LoVo (cell line): ENCODE data around the gene FBXO31.
"Not testable (repeated sequence)": the region's sequence is repeated elsewhere in the genome, so short reads cannot be mapped to it uniquely, and the experiment has no call there.

Experiments used
- DNase-seq: peaks from one replicate; pipeline ENCODE4 v3.0.0-alpha.2; 2016; ENCODE audit warnings: low spot score

FBXO31 gene

GRCh38 chr16:87411375-87412271 is 28.0 kb upstream of the FBXO31 start:
- DNase-seq = no peak

DNA sequence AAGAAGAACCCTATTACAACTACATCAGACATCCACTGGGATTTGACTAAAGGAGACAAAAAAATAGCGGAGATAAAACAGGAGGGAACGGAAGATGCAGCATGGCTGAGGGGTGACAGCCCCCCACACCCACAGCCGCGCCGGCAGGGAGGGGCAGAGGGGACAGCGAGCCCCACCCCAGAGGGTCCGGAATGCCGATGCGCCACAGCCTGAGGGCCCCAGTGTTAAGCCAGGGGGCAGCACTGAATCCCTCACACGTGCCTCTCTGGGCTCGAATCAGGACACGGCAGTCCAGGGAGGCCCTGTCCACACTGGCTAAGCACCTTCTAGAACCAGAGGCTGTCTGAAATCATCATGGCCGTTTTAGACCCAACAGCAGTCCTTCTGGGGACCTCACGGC is 27.4 kb upstream of the FBXO31 start:
- DNase-seq = no peak

- DNase-seq = no peak
Observed at GRCh38 chr16:87410530-87410929, 27.0 kb upstream of the FBXO31 start.

DNA sequence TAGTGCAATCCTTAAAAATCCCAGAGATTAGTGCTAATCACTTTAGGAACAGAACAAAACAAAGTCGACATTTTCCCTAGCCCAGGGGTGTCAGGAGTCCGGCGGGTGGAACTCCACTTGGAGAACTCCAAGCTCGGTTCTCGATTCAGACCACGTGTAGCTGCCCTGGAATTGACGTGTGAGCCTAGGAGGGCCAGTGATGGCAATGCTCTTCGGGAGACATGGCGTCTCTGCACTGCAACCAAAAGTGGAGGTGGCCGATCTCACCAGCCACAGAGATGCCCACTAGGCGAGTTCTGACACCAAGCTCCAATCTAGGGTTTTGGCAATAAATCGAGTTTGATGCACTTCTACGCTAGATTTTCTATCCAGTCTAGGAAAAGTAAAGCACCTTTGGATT is 26.2 kb upstream of the FBXO31 start:
- no peak for DNase-seq

DNA sequence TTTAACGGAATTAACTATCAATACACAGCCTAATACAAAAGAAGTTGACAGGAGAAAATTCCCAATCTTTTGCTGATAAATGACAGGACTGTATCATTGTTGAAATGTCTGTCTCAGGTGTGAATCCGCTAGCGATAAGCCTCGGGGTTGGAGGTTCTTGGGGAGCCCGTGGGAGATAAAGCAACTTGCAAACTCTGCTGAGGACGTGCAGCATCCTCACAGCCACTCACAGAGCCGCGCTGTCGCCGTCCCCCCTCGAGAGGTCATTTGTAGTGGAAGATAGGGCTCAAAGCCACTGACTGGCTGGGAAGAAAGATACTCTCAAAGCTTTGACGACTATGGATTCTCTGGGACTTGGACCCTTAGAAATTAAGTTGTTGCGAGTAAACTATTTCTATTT is 25.6 kb upstream of the FBXO31 start:
- no peak for DNase-seq

DNA sequence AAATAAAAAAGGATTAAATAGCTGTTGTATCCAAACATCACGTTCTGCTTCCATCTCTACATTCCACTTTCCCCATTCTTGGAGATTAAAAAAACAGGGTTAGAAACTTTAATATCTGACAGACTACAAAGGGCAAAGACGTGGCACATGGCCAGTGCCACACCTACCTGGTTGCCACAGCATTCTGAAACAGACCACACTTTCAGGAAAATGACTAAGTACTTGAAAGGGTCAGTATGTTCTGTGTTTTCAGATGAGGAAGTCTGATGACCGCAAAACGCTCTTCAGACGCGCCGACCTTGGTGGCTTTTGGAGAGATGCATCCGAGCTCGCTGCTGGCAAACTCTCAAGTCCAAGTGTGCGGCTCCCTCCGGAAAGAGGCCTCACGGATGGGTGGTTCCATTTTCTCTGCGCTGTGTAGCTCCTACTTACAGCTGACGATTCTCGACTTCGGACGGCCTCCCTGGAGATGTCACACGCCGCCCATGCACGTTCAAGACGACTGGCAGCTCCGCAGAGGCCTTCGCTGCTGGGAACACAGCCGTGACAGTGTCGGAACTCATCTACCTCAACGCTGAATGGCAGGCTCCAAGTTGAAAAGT is 24.0 kb upstream of the FBXO31 start:
- DNase-seq = peak; percentile 90

- no peak for DNase-seq
Observed at GRCh38 chr16:87406495-87407088, 23.0 kb upstream of the FBXO31 start.

GRCh38 chr16:87404764-87405625 is 21.4 kb upstream of the FBXO31 start:
- DNase-seq = no peak

GRCh38 chr16:87395181-87395842 is 11.7 kb upstream of the FBXO31 start:
- no peak for DNase-seq

GRCh38 chr16:87393680-87394055 is 10.1 kb upstream of the FBXO31 start:
- no peak for DNase-seq

GRCh38 chr16:87392821-87393679 is 9.5 kb upstream of the FBXO31 start:
- DNase-seq = no peak

DNA sequence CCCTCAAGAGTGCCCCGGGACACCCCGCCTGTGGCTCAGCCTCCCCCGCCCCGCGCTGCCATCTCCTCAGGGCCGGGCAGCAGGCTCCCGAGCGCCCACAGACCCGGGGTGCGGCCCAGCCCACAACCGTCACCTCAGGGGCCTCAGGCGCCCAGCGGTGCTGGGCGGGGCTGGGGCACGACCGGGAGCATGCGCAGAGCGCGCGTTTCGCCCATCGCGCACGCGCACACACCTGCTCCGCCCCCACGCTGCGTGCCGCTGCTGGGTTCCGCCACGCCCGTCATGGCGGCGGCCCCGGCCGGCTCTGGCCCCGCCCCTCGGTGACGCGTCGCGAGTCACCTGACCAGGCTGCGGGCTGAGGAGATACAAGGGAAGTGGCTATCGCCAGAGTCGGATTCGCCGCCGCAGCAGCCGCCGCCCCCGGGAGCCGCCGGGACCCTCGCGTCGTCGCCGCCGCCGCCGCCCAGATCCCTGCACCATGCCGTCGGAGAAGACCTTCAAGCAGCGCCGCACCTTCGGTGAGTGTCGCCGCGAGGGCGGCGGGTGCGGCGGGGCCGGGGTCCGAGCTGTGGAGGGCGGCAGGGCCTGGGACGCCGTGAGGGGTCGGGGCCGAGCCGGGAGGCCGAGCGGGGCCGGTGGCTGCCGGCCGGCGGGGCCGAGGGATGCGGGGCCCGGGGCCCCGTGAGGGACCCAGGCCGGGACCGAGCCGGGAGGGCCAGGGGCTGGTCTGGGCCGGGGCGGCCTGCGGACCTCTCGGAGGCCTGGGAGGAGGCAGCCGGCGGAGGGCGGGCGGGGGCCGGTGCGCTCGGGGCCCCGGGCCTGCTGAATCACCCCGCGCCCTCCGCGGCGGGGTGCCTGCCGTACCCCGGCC is 8.6 kb upstream of the FBXO31 start, which contains the start of gene MAP1LC3B:
MAP1LC3B (plus strand) TSS at position 387 of the 871 bp plus-strand sequence; CDS start at position 479, 92 bp downstream.
- DNase-seq = peak; percentile 96

- DNase-seq = peak; percentile 40
Observed at GRCh38 chr16:87391324-87391949, 7.9 kb upstream of the FBXO31 start.

DNA sequence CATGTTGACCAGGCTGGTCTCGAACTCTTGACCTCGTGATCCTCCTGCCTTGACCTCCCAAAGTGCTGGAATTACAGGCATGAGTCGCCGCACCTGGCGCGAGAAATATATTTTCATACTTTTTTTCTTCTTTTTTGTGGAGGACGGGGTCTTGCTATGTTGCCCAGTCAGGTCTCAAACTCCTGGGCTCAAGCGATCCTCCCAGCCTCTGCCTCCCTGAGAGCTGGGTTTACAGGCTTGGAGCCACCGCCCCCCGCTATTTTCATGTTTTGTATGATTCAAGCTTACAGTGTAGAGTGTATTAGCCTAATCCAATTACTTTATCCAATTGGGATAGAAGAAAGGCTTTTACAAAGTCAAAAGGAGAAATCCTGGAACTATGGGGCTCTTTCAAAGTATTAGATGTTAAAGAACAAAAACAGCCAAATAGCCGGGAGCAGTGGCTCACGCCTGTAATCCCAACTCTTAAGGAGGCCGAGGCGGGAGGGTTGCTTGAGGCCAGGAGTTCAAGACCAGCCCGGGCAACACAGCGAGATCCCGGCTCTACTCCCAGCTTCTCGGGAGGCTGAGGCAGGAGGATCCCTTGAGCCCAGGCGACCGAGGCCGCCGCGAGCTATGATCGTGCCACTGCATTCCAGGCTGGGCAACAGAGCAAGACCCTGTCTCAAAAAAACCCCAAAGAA is 7.2 kb upstream of the FBXO31 start:
- no peak for DNase-seq

DNA sequence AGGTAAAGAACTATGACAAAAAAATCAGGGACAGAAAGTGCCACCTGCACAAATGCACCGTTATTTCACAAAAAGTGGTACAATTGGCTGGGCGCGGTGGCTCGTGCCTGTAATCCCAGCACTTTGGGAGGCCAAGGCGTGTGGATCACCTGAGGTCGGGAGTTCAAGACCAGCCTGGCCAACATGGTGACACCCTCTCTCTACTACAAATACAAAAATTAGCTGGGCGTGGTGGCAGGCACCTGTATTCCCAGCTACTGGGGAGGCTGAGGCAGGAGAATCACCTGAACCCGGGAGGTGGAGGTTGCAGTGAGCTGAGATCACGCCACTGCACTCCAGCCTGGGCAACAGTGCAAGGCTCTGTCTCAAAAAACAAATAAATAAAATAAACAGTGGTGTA is 6.3 kb upstream of the FBXO31 start:
- not testable (repeated sequence) for DNase-seq

DNA sequence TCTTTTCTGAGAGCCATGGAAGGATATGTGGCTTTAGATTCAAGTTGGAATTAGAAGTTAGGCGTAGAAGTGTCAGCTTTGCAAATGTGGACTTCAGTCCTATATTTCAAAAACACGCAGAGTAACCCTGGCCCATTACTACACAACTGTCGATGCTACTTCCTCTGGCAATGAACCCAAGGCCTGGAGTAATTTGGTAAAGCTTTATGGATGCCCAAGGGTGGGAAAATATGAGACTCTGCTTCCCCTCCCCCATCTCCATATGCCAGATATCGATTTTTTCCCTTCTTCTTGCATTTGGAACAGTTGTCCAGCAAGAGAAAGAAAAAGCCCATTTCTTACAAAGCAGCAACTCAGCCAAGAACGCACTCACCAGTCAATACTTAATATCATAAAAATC is 5.7 kb upstream of the FBXO31 start:
- no peak for DNase-seq

- no peak for DNase-seq
Observed at GRCh38 chr16:87388818-87389134, 5.2 kb upstream of the FBXO31 start.

- DNase-seq = peak; percentile 98
Observed at GRCh38 chr16:87387942-87388817, 4.6 kb upstream of the FBXO31 start.
